GM12878 (cell line): Measurements from ENCODE around the gene SLC38A4. TPM values are rescaled to one million over a fixed set of nuclear protein-coding genes. Genes with fewer than 3 reads are reported as not detected.

Experiments used
- BACH1 ChIP-seq: fragments of 450-650 bp; IDR thresholded peaks from 2 replicates; pipeline ENCODE4 v1.6.1; 2017; ENCODE audit warnings: mild to moderate bottlenecking, borderline replicate concordance
- CBX3 ChIP-seq: fragments of 200-600 bp; sonication (generic); IDR thresholded peaks from 2 replicates; pipeline ENCODE4 v1.6.1; 2016; ENCODE audit warnings: low read depth, borderline replicate concordance
- IKZF2 ChIP-seq, 2 experiments: fragments of 450-650 bp; IDR thresholded peaks; 2 replicates each; pipeline ENCODE4 v1.6.1; 2017; ENCODE audit warnings: mild to moderate bottlenecking in 2 of 2, moderate library complexity in 2 of 2
- MXI1 ChIP-seq: fragments of 150-350 bp; IDR thresholded peaks from 2 replicates; pipeline ENCODE4 v1.6.1; 2011; ENCODE audit warnings: low read depth, mild to moderate bottlenecking, inconsistent platforms, low read length, improper control_type of control experiment
- NFIC ChIP-seq: IDR thresholded peaks from 2 replicates; pipeline ENCODE4 v1.6.1; 2012; ENCODE audit warnings: low read depth, mild to moderate bottlenecking, inconsistent platforms, low read length, moderate library complexity
- NFXL1 ChIP-seq: fragments of 450-650 bp; IDR thresholded peaks from 2 replicates; pipeline ENCODE4 v1.6.1; 2017; ENCODE audit warnings: antibody characterized with exemption, mild to moderate bottlenecking, borderline replicate concordance
- NRF1 ChIP-seq: conservative IDR thresholded peaks from 2 replicates; pipeline ENCODE4 v1.6.1; 2011; ENCODE audit warnings: mild to moderate bottlenecking, low read depth, low read length, improper control_type of control experiment
- TCF3 ChIP-seq: IDR thresholded peaks from 2 replicates; pipeline ENCODE4 v1.6.1; 2012; ENCODE audit warnings: low read depth, mild to moderate bottlenecking, low read length, borderline replicate concordance; ENCODE audit not compliant: insufficient read depth
- ZBED1 ChIP-seq: IDR thresholded peaks from 2 replicates; pipeline ENCODE4 v1.6.1; 2016; ENCODE audit warnings: borderline replicate concordance
- polyA plus RNA-seq, 11 experiments: library from polyadenylated mRNA; depleted of rRNA in 4 of 11; unstranded in 6 of 11; stranded (reverse) in 5 of 11; fragments of >200 nt; fragmentation: Nextera tagmentation in 4 of 11; fragmentation: Illumina TruSeq in 1 of 11; extraction: Ambion mirVana in 4 of 11; extraction: Trizol in 1 of 11; gene quantifications; 1 replicate in 1 of 11; 2 replicates in 10 of 11; pipeline versions ENCODE4 v1.2.1 to v1.2.3, GENCODE V29; 2011 to 2016; ENCODE audit warnings: inconsistent platforms in 2 of 11, missing spikeins in 2 of 11, low read depth in 1 of 11
- total RNA-seq, 4 experiments: library from RNA; depleted of rRNA in 3 of 4; stranded (reverse); fragments of >200 nt in 3 of 4; fragmentation: Illumina TruSeq in 1 of 4; extraction: Trizol in 1 of 4; gene quantifications; 2 replicates each; pipeline versions ENCODE4 v1.2.1 to v1.2.3, GENCODE V29; 2013 to 2021
- TF ChIP-seq, protein P1 (sequence below): fragments of 450-650 bp; formaldehyde crosslinking; IDR thresholded peaks from 2 replicates; pipeline ENCODE4 v1.5.0; 2022; ENCODE audit warnings: mild to moderate bottlenecking, missing genetic modification characterization
- TF ChIP-seq, protein P2 (sequence below): fragments of 150-350 bp; IDR thresholded peaks from 2 replicates; pipeline ENCODE4 v1.6.1; 2016; ENCODE audit warnings: low read depth, low read length
- TF ChIP-seq, protein P3 (sequence below): fragments of 150-350 bp; IDR thresholded peaks from 2 replicates; pipeline ENCODE4 v1.6.1; 2014; ENCODE audit warnings: mild to moderate bottlenecking, low read depth, low read length

Gene SLC38A4
- total and polyA plus RNA-seq, 10 of the 15 experiments (the other 5 are each of a cell fraction or from before 2014, with no cell fraction given), result 0.04 to 0.52 (median 0.13) TPM; not detected in 2

DNA sequence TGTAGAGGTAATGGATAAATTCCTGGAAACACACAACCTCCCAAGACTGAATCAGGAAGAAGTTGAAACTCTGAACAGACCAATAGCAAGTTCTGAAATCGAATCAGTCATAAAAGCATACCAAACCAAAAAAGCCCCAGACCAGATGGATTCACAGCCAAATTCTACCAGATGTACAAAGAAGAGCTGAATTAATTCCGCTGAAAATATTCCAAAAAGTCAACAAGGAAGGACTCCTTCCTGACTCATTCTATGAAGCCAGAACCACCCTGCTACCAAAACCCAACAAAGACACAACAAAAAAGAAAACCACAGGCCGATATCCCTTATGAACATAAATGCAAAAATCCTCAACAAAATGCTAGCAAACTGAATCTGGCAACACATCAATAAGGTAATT lies 81.5 kb downstream of the SLC38A4 start (continued):
- TF ChIP-seq, protein P1, sequence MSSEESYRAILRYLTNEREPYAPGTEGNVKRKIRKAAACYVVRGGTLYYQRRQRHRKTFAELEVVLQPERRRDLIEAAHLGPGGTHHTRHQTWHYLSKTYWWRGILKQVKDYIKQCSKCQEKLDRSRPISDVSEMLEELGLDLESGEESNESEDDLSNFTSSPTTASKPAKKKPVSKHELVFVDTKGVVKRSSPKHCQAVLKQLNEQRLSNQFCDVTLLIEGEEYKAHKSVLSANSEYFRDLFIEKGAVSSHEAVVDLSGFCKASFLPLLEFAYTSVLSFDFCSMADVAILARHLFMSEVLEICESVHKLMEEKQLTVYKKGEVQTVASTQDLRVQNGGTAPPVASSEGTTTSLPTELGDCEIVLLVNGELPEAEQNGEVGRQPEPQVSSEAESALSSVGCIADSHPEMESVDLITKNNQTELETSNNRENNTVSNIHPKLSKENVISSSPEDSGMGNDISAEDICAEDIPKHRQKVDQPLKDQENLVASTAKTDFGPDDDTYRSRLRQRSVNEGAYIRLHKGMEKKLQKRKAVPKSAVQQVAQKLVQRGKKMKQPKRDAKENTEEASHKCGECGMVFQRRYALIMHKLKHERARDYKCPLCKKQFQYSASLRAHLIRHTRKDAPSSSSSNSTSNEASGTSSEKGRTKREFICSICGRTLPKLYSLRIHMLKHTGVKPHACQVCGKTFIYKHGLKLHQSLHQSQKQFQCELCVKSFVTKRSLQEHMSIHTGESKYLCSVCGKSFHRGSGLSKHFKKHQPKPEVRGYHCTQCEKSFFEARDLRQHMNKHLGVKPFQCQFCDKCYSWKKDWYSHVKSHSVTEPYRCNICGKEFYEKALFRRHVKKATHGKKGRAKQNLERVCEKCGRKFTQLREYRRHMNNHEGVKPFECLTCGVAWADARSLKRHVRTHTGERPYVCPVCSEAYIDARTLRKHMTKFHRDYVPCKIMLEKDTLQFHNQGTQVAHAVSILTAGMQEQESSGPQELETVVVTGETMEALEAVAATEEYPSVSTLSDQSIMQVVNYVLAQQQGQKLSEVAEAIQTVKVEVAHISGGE (CRISPR knock-in tag), result no peak
- TF ChIP-seq BACH1 (no peak), ZBED1 (no peak), NRF1 (no peak), NFXL1 (no peak), CBX3 (no peak), MXI1 (no peak), TCF3 (no peak), NFIC (no peak), IKZF2 (IDR thresholded peaks at IDR 0.05) (no peak)
- TF ChIP-seq, protein P2, sequence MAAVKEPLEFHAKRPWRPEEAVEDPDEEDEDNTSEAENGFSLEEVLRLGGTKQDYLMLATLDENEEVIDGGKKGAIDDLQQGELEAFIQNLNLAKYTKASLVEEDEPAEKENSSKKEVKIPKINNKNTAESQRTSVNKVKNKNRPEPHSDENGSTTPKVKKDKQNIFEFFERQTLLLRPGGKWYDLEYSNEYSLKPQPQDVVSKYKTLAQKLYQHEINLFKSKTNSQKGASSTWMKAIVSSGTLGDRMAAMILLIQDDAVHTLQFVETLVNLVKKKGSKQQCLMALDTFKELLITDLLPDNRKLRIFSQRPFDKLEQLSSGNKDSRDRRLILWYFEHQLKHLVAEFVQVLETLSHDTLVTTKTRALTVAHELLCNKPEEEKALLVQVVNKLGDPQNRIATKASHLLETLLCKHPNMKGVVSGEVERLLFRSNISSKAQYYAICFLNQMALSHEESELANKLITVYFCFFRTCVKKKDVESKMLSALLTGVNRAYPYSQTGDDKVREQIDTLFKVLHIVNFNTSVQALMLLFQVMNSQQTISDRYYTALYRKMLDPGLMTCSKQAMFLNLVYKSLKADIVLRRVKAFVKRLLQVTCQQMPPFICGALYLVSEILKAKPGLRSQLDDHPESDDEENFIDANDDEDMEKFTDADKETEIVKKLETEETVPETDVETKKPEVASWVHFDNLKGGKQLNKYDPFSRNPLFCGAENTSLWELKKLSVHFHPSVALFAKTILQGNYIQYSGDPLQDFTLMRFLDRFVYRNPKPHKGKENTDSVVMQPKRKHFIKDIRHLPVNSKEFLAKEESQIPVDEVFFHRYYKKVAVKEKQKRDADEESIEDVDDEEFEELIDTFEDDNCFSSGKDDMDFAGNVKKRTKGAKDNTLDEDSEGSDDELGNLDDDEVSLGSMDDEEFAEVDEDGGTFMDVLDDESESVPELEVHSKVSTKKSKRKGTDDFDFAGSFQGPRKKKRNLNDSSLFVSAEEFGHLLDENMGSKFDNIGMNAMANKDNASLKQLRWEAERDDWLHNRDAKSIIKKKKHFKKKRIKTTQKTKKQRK, result no peak
- TF ChIP-seq, protein P3, sequence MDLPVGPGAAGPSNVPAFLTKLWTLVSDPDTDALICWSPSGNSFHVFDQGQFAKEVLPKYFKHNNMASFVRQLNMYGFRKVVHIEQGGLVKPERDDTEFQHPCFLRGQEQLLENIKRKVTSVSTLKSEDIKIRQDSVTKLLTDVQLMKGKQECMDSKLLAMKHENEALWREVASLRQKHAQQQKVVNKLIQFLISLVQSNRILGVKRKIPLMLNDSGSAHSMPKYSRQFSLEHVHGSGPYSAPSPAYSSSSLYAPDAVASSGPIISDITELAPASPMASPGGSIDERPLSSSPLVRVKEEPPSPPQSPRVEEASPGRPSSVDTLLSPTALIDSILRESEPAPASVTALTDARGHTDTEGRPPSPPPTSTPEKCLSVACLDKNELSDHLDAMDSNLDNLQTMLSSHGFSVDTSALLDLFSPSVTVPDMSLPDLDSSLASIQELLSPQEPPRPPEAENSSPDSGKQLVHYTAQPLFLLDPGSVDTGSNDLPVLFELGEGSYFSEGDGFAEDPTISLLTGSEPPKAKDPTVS, result no peak
